Measurements from ENCODE around the gene NR2F6.

DNA sequence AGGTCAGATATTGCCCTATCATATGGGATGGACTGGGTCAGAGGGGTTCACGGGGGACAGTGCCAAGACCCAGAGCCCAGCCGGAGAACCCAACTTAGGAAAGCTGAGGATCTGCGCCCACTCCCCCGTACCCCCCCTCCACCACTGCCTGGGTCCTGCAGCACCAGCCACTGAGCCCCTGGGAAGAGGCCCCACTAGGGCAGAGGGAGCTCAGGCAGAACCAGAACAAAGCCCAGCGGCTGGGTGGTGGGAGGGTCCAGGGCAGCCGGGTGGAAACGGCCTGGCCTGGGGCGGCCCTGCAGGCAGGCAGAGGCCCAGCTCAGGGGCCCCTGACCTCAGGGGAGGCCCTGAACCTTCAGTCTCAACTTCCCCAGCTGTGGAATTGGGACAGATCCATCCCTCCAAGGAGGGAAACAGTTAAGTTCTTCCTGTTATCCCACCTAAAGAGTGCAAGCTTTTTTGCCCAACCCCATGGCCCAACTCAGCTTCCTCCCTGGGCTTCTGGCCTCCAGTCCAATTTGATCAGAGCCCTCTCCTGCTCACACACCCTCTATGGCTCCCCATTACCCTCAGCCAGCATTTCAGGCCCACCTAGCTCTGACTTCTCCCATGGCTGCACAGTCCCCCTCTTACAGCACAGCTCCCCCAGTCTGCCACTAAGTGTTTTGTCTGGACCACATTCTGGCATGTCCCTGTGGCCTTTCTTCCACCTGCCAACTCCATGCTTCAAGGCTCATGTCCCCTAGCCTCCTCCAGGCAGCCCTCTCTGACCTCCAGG is 3.1 kb downstream of the NR2F6 start:
- TF ChIP-seq, protein P1, sequence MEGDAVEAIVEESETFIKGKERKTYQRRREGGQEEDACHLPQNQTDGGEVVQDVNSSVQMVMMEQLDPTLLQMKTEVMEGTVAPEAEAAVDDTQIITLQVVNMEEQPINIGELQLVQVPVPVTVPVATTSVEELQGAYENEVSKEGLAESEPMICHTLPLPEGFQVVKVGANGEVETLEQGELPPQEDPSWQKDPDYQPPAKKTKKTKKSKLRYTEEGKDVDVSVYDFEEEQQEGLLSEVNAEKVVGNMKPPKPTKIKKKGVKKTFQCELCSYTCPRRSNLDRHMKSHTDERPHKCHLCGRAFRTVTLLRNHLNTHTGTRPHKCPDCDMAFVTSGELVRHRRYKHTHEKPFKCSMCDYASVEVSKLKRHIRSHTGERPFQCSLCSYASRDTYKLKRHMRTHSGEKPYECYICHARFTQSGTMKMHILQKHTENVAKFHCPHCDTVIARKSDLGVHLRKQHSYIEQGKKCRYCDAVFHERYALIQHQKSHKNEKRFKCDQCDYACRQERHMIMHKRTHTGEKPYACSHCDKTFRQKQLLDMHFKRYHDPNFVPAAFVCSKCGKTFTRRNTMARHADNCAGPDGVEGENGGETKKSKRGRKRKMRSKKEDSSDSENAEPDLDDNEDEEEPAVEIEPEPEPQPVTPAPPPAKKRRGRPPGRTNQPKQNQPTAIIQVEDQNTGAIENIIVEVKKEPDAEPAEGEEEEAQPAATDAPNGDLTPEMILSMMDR (IDR thresholded peaks at IDR 0.05 in 4 of 5, conservative IDR thresholded peaks at IDR 0.05 in 1 of 5): no peak
- no peak for TF ChIP-seq POLR2A (IDR thresholded peaks at IDR 0.05)

Data from gastrocnemius medialis (tissue), 4 donors.